HepG2 (cell line): ENCODE data around the gene FBXL2. TPM values are rescaled to one million over a fixed set of nuclear protein-coding genes. Genes with fewer than 3 reads are reported as not detected.
A peak's percentile ranks its signal among the peaks of the same experiment; 100 is the strongest.

Experiments
- CTCF ChIP-seq: sonication (generic); formaldehyde crosslinking; IDR thresholded peaks from 2 replicates; pipeline ENCODE4 v1.5.0; 2020; ENCODE audit warnings: mild to moderate bottlenecking, missing genetic modification reagents, moderate library complexity
- DR1 ChIP-seq: sonication (generic); formaldehyde crosslinking; IDR thresholded peaks from 2 replicates; pipeline ENCODE4 v1.8.0; 2021; ENCODE audit warnings: mild to moderate bottlenecking, missing genetic modification reagents, inconsistent platforms
- FLYWCH1 ChIP-seq: sonication (generic); formaldehyde crosslinking; IDR thresholded peaks from 2 replicates; pipeline ENCODE4 v1.8.1; 2023; ENCODE audit warnings: mild to moderate bottlenecking, missing genetic modification reagents
- FOXK1 ChIP-seq: sonication (generic); formaldehyde crosslinking; IDR thresholded peaks from 2 replicates; pipeline ENCODE4 v1.4.0; 2020; ENCODE audit warnings: low read depth, missing genetic modification reagents, borderline replicate concordance
- NR2C2 ChIP-seq: sonication (generic); formaldehyde crosslinking; IDR thresholded peaks from 2 replicates; pipeline ENCODE4 v1.4.0; 2020; ENCODE audit warnings: missing genetic modification reagents, mild to moderate bottlenecking, moderate library complexity, borderline replicate concordance
- SATB2 ChIP-seq: sonication (generic); formaldehyde crosslinking; IDR thresholded peaks from 2 replicates; pipeline ENCODE4 v1.5.0; 2020; ENCODE audit warnings: missing genetic modification reagents
- SIX4 ChIP-seq: sonication (generic); formaldehyde crosslinking; IDR thresholded peaks from 2 replicates; pipeline ENCODE4 v1.4.0; 2020; ENCODE audit warnings: missing genetic modification reagents
- ZFP36L1 ChIP-seq: sonication (generic); formaldehyde crosslinking; IDR thresholded peaks from 2 replicates; pipeline ENCODE4 v1.8.0; 2022; ENCODE audit warnings: mild to moderate bottlenecking, missing genetic modification reagents, moderate library complexity
- ZIK1 ChIP-seq: sonication (generic); formaldehyde crosslinking; IDR thresholded peaks from 2 replicates; pipeline ENCODE4 v1.5.0; 2020; ENCODE audit warnings: mild to moderate bottlenecking, low read depth, missing genetic modification reagents, borderline replicate concordance
- ZNF3 ChIP-seq: IDR thresholded peaks from 2 replicates; pipeline ENCODE4 v1.7.0; 2017; ENCODE audit warnings: inconsistent platforms
- ZNF354B ChIP-seq: sonication (generic); formaldehyde crosslinking; IDR thresholded peaks from 2 replicates; pipeline ENCODE4 v1.8.0; 2022; ENCODE audit warnings: mild to moderate bottlenecking, missing genetic modification reagents
- ZNF430 ChIP-seq: sonication (generic); formaldehyde crosslinking; IDR thresholded peaks from 2 replicates; pipeline ENCODE4 v1.9.0; 2021; ENCODE audit warnings: mild to moderate bottlenecking, missing genetic modification reagents
- ZNF496 ChIP-seq: sonication (generic); formaldehyde crosslinking; IDR thresholded peaks from 2 replicates; pipeline ENCODE4 v1.8.1; 2023; ENCODE audit warnings: mild to moderate bottlenecking, moderate library complexity, missing genetic modification reagents; ENCODE audit not compliant: insufficient replicate concordance
- ZNF543 ChIP-seq: sonication (generic); formaldehyde crosslinking; IDR thresholded peaks from 2 replicates; pipeline ENCODE4 v1.4.0; 2020; ENCODE audit warnings: mild to moderate bottlenecking, missing genetic modification reagents
- ZNF616 ChIP-seq: sonication (generic); formaldehyde crosslinking; IDR thresholded peaks from 2 replicates; pipeline ENCODE4 v1.5.0; 2020; ENCODE audit warnings: low read depth, mild to moderate bottlenecking, missing genetic modification reagents
- ZNF646 ChIP-seq: sonication (generic); formaldehyde crosslinking; IDR thresholded peaks from 2 replicates; pipeline ENCODE4 v1.9.0; 2021; ENCODE audit warnings: mild to moderate bottlenecking, missing genetic modification reagents
- polyA plus RNA-seq, 8 experiments: library from polyadenylated mRNA; depleted of rRNA in 3 of 8; stranded (reverse) in 7 of 8; unstranded in 1 of 8; fragments of >200 nt; fragmentation: Illumina TruSeq in 4 of 8; extraction: Trizol in 4 of 8; gene quantifications; 2 replicates each; pipeline versions ENCODE4 v1.2.1 to v1.2.3, GENCODE V29; 2011 to 2016; ENCODE audit warnings: low read depth in 4 of 8, missing spikeins in 1 of 8, mixed read lengths in 1 of 8; ENCODE audit not compliant: insufficient read depth in 1 of 8
- total RNA-seq, 5 experiments: library from RNA; depleted of rRNA; stranded (reverse); fragments of >200 nt; fragmentation: Illumina TruSeq; extraction: Trizol; gene quantifications; 2 replicates each; pipeline ENCODE4 v1.2.3, GENCODE V29; 2016; ENCODE audit warnings: low read depth in 1 of 5
- TF ChIP-seq, protein P1 (sequence below): sonication (generic); formaldehyde crosslinking; IDR thresholded peaks from 2 replicates; pipeline ENCODE4 v1.5.0; 2020; ENCODE audit warnings: mild to moderate bottlenecking, missing genetic modification reagents

Gene FBXL2
- total and polyA plus RNA-seq, 2 of the 13 experiments (the other 11 are each of a cell fraction or from before 2014, with no cell fraction given): 1.8 to 5.0 TPM

GRCh38 chr3:33277193-33277882 lies at the start of gene FBXL2 (continued):
- no peak for TF ChIP-seq CTCF
- TF ChIP-seq ZNF430 (CRISPR knock-in tag): no peak
- no peak for TF ChIP-seq SATB2 (CRISPR knock-in tag)
- no peak for TF ChIP-seq NR2C2 (CRISPR knock-in tag)
- TF ChIP-seq ZNF3 (CRISPR knock-in tag): no peak
- TF ChIP-seq ZNF646 (CRISPR knock-in tag): no peak
- no peak for TF ChIP-seq DR1
- TF ChIP-seq ZNF616 (CRISPR knock-in tag): no peak
- no peak for TF ChIP-seq ZNF496 (CRISPR knock-in tag)
- TF ChIP-seq, protein P1, sequence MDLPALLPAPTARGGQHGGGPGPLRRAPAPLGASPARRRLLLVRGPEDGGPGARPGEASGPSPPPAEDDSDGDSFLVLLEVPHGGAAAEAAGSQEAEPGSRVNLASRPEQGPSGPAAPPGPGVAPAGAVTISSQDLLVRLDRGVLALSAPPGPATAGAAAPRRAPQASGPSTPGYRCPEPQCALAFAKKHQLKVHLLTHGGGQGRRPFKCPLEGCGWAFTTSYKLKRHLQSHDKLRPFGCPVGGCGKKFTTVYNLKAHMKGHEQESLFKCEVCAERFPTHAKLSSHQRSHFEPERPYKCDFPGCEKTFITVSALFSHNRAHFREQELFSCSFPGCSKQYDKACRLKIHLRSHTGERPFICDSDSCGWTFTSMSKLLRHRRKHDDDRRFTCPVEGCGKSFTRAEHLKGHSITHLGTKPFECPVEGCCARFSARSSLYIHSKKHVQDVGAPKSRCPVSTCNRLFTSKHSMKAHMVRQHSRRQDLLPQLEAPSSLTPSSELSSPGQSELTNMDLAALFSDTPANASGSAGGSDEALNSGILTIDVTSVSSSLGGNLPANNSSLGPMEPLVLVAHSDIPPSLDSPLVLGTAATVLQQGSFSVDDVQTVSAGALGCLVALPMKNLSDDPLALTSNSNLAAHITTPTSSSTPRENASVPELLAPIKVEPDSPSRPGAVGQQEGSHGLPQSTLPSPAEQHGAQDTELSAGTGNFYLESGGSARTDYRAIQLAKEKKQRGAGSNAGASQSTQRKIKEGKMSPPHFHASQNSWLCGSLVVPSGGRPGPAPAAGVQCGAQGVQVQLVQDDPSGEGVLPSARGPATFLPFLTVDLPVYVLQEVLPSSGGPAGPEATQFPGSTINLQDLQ (CRISPR knock-in tag): no peak
- TF ChIP-seq ZFP36L1 (CRISPR knock-in tag): no peak
- no peak for TF ChIP-seq ZNF354B (CRISPR knock-in tag)
- no peak for TF ChIP-seq FLYWCH1 (CRISPR knock-in tag)
- no peak for TF ChIP-seq SIX4 (CRISPR knock-in tag)
- 0 out of 2 replicates have a peak, but pooled peaks have one; percentile 56 for TF ChIP-seq ZIK1
- 0 out of 2 replicates have a peak, but pooled peaks have one; percentile 11 for TF ChIP-seq FOXK1 (CRISPR knock-in tag)
- TF ChIP-seq ZNF543 (CRISPR knock-in tag): no peak
